T-helper 9 cell (primary cell): ENCODE measurements around the gene RBM39.
"Not testable (repeated sequence)": the region's sequence is repeated elsewhere in the genome, so short reads cannot be mapped to it uniquely, and the experiment has no call there.

Experiments used
- DNase-seq: peaks from one replicate; pipeline ENCODE4 v3.0.0-alpha.2; 2020

The RBM39 gene

DNA sequence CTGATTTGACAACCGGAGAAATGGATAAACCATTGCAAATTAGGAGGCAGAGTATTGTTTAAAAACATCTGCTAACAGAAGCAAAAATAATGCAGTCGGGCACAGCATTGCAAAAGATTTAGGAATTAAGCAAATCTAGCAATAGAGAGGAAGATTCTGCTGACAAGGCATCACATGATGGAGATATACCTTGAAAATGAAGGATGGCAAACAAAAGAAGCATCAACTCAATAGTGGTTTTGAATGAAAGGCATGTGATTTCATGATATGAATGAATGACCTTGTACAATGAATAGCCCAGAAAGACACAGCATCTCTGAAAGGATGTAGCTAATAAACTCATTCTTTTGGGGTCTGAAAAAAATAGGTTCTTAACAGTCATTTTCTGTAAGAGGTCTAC, 8.6 kb upstream of the RBM39 start:
- no peak for DNase-seq

DNA sequence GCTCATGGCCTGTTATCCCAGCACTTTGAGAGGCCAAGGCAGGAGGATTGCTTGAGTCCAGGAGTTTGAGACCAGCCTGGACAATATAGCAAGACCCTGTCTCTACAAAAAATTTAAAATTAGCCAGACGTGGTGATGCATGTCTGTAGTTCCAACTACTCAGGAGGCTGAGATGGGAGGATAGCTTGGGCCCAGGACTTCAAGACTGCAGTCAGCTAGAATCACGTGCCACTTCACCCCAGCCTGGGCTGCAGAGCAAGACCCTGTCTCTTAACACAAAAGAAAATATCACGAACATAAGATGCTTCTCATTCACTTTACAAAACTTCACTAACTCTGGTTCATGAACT, 2.4 kb upstream of the RBM39 start:
- not testable (repeated sequence) for DNase-seq

DNA sequence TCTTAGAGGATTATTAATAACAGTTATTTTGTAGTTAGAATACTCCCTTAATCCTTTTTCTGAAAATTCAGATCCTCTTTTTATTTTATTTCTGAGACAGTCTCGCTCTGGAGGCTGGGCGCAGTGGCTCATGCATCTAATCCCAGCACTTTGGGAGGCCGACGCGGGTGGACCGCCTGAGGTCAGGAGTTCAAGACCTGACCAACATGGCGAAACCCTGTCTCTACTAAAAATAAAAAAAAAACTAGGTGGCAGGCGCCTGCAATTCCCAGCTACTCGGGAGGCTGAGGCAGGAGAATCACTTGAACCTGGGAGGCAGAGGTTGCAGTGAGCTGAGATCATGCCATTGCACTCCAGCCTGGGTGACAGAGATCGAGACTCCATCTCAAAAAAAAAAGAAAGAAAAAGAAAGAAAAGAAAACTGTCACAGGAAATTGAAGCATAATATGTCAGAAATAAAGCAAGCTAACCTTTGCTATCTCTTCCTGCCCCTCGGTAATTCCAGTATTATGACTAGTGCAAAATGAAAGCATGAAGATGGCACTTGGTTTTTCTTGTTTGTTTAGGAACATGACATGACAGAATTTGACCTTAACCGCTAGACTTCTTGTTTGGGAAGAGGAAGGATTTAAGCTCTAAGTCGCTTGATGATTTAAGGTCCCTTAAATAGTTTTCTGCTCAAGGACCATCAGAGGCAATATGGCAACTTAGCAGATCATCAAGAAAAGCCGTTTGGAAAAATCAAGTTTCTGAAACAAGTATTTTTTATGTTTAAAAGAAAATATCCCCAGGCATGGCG, 1.8 kb upstream of the RBM39 start:
- no peak for DNase-seq

DNA sequence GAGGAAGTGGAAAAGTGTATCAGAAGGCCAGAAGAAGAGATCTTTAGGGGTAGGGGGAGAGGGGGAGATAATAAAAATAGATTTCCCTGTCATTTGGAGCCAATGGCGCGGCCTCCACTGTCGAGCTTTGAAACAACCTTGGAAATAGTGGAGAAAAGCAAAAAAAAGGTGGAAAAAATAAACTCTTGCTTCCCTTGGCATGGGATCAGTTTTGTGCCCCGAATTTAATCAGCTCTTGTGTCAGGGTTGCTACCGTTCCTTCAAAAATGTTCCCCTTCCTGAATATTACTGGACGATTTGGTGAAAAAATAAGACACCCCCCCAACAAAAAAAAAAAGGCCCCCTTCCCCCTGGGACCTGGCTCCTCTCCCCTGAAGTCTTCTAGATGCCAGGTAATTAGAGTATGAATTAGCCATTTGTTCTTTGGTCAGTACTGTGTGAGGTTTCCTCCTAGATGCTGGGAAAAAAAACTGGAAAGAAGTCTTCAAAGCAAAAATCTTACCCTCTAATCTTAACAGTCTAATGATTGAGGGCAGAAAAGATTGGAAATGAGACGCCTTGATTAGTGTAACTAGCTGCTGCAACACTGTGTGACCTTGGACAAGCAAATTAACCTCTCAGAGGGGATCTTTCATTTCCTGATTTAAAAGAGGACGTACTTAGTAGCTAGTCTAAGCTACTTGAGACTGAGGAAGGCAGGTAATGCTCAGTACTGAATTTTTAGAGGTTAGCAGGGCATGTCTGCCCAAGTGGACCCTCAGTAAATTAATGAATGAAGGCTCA, 872 bp upstream of the RBM39 start:
- no peak for DNase-seq

- no peak for DNase-seq
Observed at GRCh38 chr20:35739294-35740163, 2.5 kb downstream of the RBM39 start.

GRCh38 chr20:35738410-35739179, 3.5 kb downstream of the RBM39 start:
- no peak for DNase-seq

DNA sequence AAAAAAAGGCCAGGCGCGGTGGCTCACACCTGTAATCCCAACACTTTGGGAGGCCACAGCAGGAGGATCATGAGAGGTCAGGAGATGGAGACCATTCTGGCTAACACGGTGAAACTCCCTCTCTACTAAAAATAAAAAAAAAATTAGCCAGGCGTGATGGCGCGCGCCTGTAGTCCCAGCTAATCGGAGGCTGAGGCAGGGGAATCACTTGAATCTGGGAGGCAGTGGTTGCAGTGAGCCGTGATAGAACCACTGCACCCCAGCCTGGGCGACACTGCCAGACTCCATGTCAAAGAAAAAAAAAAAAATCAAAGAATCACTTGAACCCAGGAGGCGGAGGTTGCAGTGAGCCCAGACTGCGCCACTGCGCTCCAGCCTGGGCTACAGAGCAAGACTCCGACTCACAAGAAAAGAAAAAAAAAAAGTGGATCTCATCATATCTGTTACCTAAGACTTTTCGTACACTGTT, 4.2 kb downstream of the RBM39 start:
- DNase-seq, result no peak

DNA sequence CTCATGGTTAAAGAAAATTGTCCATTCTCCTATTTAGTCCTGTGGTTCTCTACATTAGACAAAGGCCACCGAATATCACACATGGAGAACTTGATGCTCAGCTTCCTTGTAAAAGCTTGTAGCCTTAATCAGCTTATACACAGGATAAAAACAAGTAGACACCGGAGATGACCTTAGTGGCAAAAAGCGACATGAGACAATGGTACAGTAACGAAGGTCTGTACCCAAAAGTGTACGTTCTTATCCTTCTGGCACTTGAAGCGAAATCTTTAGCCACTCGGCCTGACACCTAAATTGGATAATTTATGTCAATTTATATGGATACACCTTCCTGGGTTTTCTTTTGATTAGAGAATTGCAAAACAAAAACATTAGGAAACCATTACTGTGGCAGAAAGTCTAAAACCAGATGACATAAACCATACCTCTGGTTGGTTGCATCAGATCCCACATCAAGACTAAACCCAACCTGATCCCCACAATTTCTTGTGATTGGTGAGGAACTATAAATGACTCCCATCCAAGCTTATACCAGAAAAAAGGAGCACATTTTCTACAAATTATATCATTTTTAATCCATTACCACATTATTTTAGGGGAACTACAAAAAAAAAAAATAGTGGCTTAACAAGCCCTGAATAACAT, 6.1 kb downstream of the RBM39 start:
- no peak for DNase-seq

GRCh38 chr20:35734777-35735649, 7.0 kb downstream of the RBM39 start:
- no peak for DNase-seq

DNA sequence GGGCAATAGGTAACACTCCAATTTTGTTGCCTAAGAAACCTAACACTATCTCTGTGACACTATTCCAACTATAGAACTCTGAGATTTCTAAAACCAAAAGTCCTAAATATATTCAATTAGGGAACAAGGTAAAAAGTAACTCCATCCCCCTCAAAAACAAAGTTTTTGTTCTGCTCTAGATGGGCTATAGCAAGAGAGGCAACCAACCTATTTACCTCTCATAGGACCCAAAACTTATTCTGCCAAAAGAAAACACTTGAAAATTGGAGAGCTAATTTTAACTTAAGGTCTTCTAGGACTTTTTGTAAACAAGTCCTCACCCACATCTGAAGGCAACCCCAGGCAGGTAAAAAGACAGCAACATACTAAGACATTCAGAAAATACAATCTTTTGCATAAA, 7.7 kb downstream of the RBM39 start:
- DNase-seq, result no peak

- no peak for DNase-seq
Observed at GRCh38 chr20:35732644-35732982, 9.4 kb downstream of the RBM39 start.

GRCh38 chr20:35731862-35732643, 10.0 kb downstream of the RBM39 start:
- no peak for DNase-seq

GRCh38 chr20:35731469-35731788, 10.6 kb downstream of the RBM39 start:
- no peak for DNase-seq

GRCh38 chr20:35730583-35731468, 11.2 kb downstream of the RBM39 start:
- no peak for DNase-seq

DNA sequence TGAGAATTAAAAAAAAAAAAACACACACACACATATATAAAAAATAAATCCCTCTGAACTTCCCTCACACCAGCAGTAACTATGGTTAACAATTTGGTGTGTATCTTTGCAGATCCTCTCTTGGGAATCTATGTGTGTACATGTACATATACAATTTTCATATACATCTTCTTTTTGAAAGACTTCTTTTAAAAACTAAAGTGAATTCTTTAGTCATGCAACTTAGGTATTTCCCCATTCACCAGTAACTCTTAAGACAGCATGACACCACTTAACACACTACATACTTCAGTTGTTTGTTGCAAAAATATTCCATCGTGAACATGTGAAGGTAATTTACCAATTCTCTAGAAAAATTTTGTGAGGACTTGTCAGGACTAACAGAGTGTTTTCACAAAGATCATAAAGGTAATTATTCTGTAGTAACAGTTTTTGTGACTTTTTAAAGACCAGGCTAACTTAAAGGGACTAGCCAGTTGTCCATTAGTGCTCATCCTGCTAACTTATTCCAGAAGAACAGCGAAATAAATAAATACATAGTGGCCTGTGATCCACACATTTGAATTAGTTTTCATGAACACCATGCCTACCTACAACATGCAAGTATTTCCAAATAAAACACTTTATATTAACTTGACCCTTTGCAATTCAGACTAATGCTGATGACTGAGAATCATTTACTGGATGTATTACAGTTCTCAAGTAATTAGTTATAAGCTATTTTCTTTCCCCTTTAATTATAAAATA, 12.1 kb downstream of the RBM39 start:
- DNase-seq, result no peak

DNA sequence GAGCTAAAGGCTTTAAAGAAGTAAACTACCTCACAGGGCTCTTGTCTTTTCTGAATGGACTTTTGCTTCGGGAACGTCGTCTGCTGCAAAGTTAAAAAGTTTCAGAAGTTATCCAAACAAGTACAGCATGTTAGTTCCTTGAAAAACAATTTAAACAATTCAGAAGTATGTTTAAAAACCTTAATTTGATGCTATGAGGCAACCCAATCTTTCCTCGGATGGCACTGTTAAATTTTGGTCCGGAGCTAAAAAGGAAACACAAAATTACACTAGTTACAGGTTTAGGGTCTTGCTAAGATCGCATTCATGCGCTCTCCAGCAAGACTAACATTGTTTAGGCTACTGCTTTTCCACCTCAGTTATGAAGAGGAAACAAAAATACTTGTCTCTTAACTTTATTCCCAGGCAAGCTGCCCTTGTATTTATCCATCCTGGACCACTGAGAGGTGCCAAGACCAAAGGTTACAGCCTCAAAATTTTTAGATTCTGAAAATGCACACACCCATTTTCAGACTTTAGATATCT, 12.7 kb downstream of the RBM39 start:
- no peak for DNase-seq

DNA sequence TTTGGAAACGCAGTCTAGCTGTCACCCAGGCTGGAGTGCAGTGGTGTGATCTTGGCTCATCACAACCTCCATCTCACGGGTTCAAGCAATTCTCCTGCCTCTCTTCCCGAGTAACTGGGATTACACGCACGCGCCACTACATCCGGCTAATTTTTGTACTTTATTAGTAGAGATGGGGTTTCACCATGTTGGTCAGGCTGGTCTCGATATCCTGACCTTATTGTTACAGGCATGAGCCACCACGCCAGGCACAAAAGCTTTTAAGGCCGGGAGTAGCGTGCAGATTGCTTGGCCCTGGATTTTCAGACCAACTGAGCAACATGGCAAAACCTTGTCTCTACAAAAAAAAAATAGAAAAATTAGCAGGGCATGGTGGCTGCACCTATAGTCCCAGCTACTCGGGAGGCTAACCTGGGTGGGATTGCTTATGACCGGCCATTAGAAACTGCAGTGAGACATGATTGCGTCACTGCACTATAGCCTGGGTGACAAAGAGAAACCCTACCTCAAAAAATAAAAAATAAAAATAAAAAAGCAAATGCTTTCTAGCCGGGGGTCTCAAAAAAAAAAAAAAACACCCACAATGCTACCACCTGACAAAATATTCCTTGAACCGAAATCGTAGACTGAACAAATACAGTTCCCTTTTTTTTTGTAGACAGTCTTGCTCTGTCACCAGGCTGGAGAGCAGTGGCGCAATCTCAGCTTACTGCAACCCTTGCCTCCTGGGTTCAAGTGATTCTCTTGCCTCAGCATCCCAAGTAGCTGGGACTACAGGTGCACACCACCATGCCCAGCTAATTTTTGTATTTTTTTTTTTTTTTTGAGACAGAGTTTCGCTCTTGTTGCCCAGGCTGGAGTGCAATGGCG, 15.0 kb downstream of the RBM39 start:
- no peak for DNase-seq
